Mucosa of descending colon (tissue), 3 donors: Measurements from ENCODE around the gene CARD11. TPM values are rescaled to one million over a fixed set of nuclear protein-coding genes. Genes with fewer than 3 reads are reported as not detected.

Source experiments
- ATAC-seq: fragments of 200-7000 bp; cut with Tn5 transposase; one replicate; pipeline ENCODE4 v1.9.1; 2020; ENCODE audit warnings: mild to moderate bottlenecking, moderate library complexity
- DNase-seq, 3 donors: peaks; one replicate each; pipeline ENCODE4 v3.0.0-alpha.2; 2020
- H3K36me3 ChIP-seq: fragments of 200-600 bp; one replicate; pipeline ENCODE4 v1.8.0; 2021; ENCODE audit warnings: low read depth, mild to moderate bottlenecking
- H3K4me1 ChIP-seq: fragments of 200-600 bp; one replicate; pipeline ENCODE4 v1.8.0; 2021; ENCODE audit warnings: low read depth, mild to moderate bottlenecking
- H3K4me3 ChIP-seq: fragments of 200-600 bp; one replicate; pipeline ENCODE4 v1.8.0; 2021; ENCODE audit warnings: mild to moderate bottlenecking
- H3K9me3 ChIP-seq: fragments of 200-600 bp; one replicate; pipeline ENCODE4 v1.8.0; 2021; ENCODE audit warnings: mild to moderate bottlenecking
- CTCF ChIP-seq: fragments of 200-600 bp; IDR thresholded peaks from one replicate; pipeline ENCODE4 v1.8.0; 2022; ENCODE audit warnings: antibody characterized with exemption, mild to moderate bottlenecking
- intact Hi-C, 2 donors: fragments of 100-400 bp; cut with DNase I in 1 of 2; cut with micrococcal nuclease in 1 of 2; formaldehyde crosslinking; loops; one replicate each; pipeline versions ENCODE4 v1.11.0 to v1.11.1; 2022; cut with DNase I, micrococcal nuclease
- total RNA-seq, 3 donors: library from RNA; stranded (reverse); fragmentation: NEBNext Ultra II Directional in 2 of 3; extraction: Animal tissue kit (Norgen Biotek cat#: 25700) in 2 of 3; gene quantifications; one replicate each; pipeline versions ENCODE4 v1.2.1 to v1.2.4, GENCODE V29; 2021 to 2023
- donor health status: DM: no; HTN: no; CAD: no; lungs with moderate emphysema.
- donor health status: DM: no; HTN: no; CAD: no.
- donor health status: DM: no; HTN: yes; CAD: no.

The CARD11 gene
- total RNA-seq, 3 donors from 2014 or later: 1.6 to 3.2 (median 3.2) TPM

GRCh38 chr7:2981103-2981480, 62.6 kb downstream of the CARD11 start:
- H3K9me3 ChIP-seq: no peaks in the 10 kb centered on the region
- no peaks in the 10 kb centered on the region for H3K36me3 ChIP-seq
- H3K4me1 ChIP-seq: peaks cover 4% of the 10 kb centered on the region
- no peak for TF ChIP-seq CTCF
- DNase-seq: peak in 1 of 3 donors; percentile 20
- H3K4me3 ChIP-seq: no peak overlapping the region
- intact Hi-C loops: no loop called here
- ATAC-seq: no peak

GRCh38 chr7:2980401-2981102, 63.1 kb downstream of the CARD11 start:
- Histone ChIP-seq H3K4me1 (peaks cover 4% of the 10 kb centered on the region), H3K9me3 (no peaks in the 10 kb centered on the region), H3K4me3 (no peak overlapping the region), H3K36me3 (no peaks in the 10 kb centered on the region)
- TF ChIP-seq CTCF: no peak
- intact Hi-C loops: no loop called here
- peak; percentile 20 for ATAC-seq
- DNase-seq: peak in 2 of 3 donors; percentile 32 to 52

GRCh38 chr7:2979951-2980350, 63.7 kb downstream of the CARD11 start:
- DNase-seq (peak in 1 of 3 donors; percentile 50), ATAC-seq (no peak)
- H3K4me3 ChIP-seq: no peak overlapping the region
- peaks cover 4% of the 10 kb centered on the region for H3K4me1 ChIP-seq
- no peaks in the 10 kb centered on the region for H3K36me3 ChIP-seq
- intact Hi-C loops: no loop called here
- H3K9me3 ChIP-seq: no peaks in the 10 kb centered on the region
- TF ChIP-seq CTCF: no peak

GRCh38 chr7:2979201-2979631, 64.5 kb downstream of the CARD11 start:
- TF ChIP-seq CTCF: no peak
- H3K4me1 ChIP-seq: peaks cover 4% of the 10 kb centered on the region
- no peaks in the 10 kb centered on the region for H3K36me3 ChIP-seq
- ATAC-seq: no peak
- H3K4me3 ChIP-seq: no peak overlapping the region
- no peaks in the 10 kb centered on the region for H3K9me3 ChIP-seq
- intact Hi-C loops: no loop called here
- peak in 1 of 3 donors; percentile 28 for DNase-seq

- H3K4me1 ChIP-seq: peaks cover 4% of the 10 kb centered on the region
- peak; percentile 81 for ATAC-seq
- no peak for TF ChIP-seq CTCF
These were observed 65.3 kb downstream of the CARD11 start for GRCh38 chr7:2978408-2978807.

More at GRCh38 chr7:2978408-2978807, 65.3 kb downstream of the CARD11 start:
- DNase-seq: peak; percentile 70 to 86 (median 72)
- H3K4me3 ChIP-seq: no peak overlapping the region
- intact Hi-C loops: no loop called here
- H3K9me3 ChIP-seq: no peaks in the 10 kb centered on the region
- no peaks in the 10 kb centered on the region for H3K36me3 ChIP-seq
